Measurements from ENCODE around the gene FAM171A2. TPM values are rescaled to one million over a fixed set of nuclear protein-coding genes. Genes with fewer than 3 reads are reported as not detected.
"Not testable (repeated sequence)": the region's sequence is repeated elsewhere in the genome, so short reads cannot be mapped to it uniquely, and the experiment has no call there.

Gene FAM171A2
- polyA plus RNA-seq, 1 donor from 2014 or later, result 0.06 TPM

- peak overlapping the region; percentile 47 to 94 (median 92) for H3K27ac Mint-ChIP-seq
- peaks cover 31 to 41% (median 37%) of the 10 kb centered on the region in 3 donors for H3K4me1 Mint-ChIP-seq
- H3K9me3 Mint-ChIP-seq, result no peaks in the 10 kb centered on the region
These were observed 15.2 kb downstream of the FAM171A2 start for GRCh38 chr17:44348234-44348987.

GRCh38 chr17:44347206-44348055 lies 16.2 kb downstream of the FAM171A2 start:
- Mint-ChIP-seq H3K27ac (peak overlapping the region; percentile 92 to 95 (median 94)), H3K4me1 (peaks cover 31 to 36% (median 35%) of the 10 kb centered on the region in 3 donors), H3K4me3 (peak overlapping the region; percentile 57 to 99 (median 99))
- not testable (repeated sequence) for H3K27me3 Mint-ChIP-seq, H3K36me3 Mint-ChIP-seq, H3K9me3 Mint-ChIP-seq

More at GRCh38 chr17:44348234-44348987, 15.2 kb downstream of the FAM171A2 start:
- no peaks in the 10 kb centered on the region for H3K27me3 Mint-ChIP-seq
- peak overlapping the region; percentile 63 to 99 (median 99) for H3K4me3 Mint-ChIP-seq
- H3K36me3 Mint-ChIP-seq, result no peaks in the 10 kb centered on the region

- peaks cover 31 to 36% (median 35%) of the 10 kb centered on the region in 3 donors for H3K4me1 Mint-ChIP-seq
- no peaks in the 10 kb centered on the region for H3K9me3 Mint-ChIP-seq
- H3K36me3 Mint-ChIP-seq, result no peaks in the 10 kb centered on the region
- peak overlapping the region; percentile 92 to 95 (median 95) for H3K27ac Mint-ChIP-seq
- peak overlapping the region; percentile 96 to 99 (median 99) for H3K4me3 Mint-ChIP-seq
- H3K27me3 Mint-ChIP-seq, result no peaks in the 10 kb centered on the region
These were observed 17.4 kb downstream of the FAM171A2 start for GRCh38 chr17:44346064-44346844.

GRCh38 chr17:44345454-44346026 lies 18.1 kb downstream of the FAM171A2 start:
- H3K27ac Mint-ChIP-seq, result peak overlapping the region; percentile 92 to 95 (median 95)
- no peaks in the 10 kb centered on the region for H3K27me3 Mint-ChIP-seq
- peak overlapping the region; percentile 96 to 99 (median 99) for H3K4me3 Mint-ChIP-seq
- peaks cover 28 to 35% (median 31%) of the 10 kb centered on the region in 3 donors for H3K4me1 Mint-ChIP-seq
- no peaks in the 10 kb centered on the region for H3K9me3 Mint-ChIP-seq
- no peaks in the 10 kb centered on the region for H3K36me3 Mint-ChIP-seq

- H3K36me3 Mint-ChIP-seq, result no peaks in the 10 kb centered on the region
- peak within 1 kb of the TSS; percentile 92 to 95 (median 95) for H3K27ac Mint-ChIP-seq
- H3K4me3 Mint-ChIP-seq, result peak within 1 kb of the TSS; percentile 96 to 99 (median 99)
- no peaks in the 10 kb centered on the region for H3K9me3 Mint-ChIP-seq
- H3K27me3 Mint-ChIP-seq, result no peaks in the 10 kb centered on the region
- peaks cover 27 to 35% (median 31%) of the 10 kb centered on the region in 3 donors for H3K4me1 Mint-ChIP-seq
These were observed 18.7 kb downstream of the FAM171A2 start, which contains the start of gene GRN for GRCh38 chr17:44344939-44345453. Gene GRN, plus strand, starts transcription at chr17:44345302. Its CDS starts 3,863 bp downstream, at chr17:44349165.

GRCh38 chr17:44343510-44344209 lies 20.0 kb downstream of the FAM171A2 start:
- H3K4me3 Mint-ChIP-seq, result peak overlapping the region in 1 of 4 donors; percentile 99
- no peaks in the 10 kb centered on the region for H3K36me3 Mint-ChIP-seq
- peak overlapping the region in 1 of 3 donors; percentile 19 for H3K27ac Mint-ChIP-seq
- peaks cover 24 to 29% (median 28%) of the 10 kb centered on the region in 3 donors for H3K4me1 Mint-ChIP-seq
- H3K27me3 Mint-ChIP-seq, result no peaks in the 10 kb centered on the region
- no peaks in the 10 kb centered on the region for H3K9me3 Mint-ChIP-seq

- not testable (repeated sequence) for H3K36me3 Mint-ChIP-seq, H3K27ac Mint-ChIP-seq, H3K9me3 Mint-ChIP-seq, H3K4me1 Mint-ChIP-seq, H3K27me3 Mint-ChIP-seq, H3K4me3 Mint-ChIP-seq
These were observed 23.1 kb downstream of the FAM171A2 start for GRCh38 chr17:44340553-44340952.

GRCh38 chr17:44338702-44339101 lies 25.0 kb downstream of the FAM171A2 start:
- Mint-ChIP-seq H3K9me3 (no peaks in the 10 kb centered on the region), H3K4me1 (peaks cover 4 to 8% (median 7%) of the 10 kb centered on the region in 3 donors), H3K4me3 (no peak overlapping the region), H3K27me3 (no peaks in the 10 kb centered on the region), H3K36me3 (no peaks in the 10 kb centered on the region), H3K27ac (no peak overlapping the region)

- Mint-ChIP-seq H3K4me1 (peaks cover 7 to 14% (median 12%) of the 10 kb centered on the region in 3 donors), H3K27me3 (no peaks in the 10 kb centered on the region), H3K4me3 (peak overlapping the region in 1 of 4 donors; percentile 51), H3K9me3 (no peaks in the 10 kb centered on the region), H3K36me3 (no peaks in the 10 kb centered on the region), H3K27ac (peak overlapping the region in 1 of 3 donors; percentile 50)
These were observed 27.7 kb downstream of the FAM171A2 start for GRCh38 chr17:44335968-44336367.

- H3K4me1 Mint-ChIP-seq, result peaks cover 7 to 14% (median 13%) of the 10 kb centered on the region in 3 donors
- no peaks in the 10 kb centered on the region for H3K9me3 Mint-ChIP-seq
- H3K27me3 Mint-ChIP-seq, result no peaks in the 10 kb centered on the region
- H3K4me3 Mint-ChIP-seq, result no peak overlapping the region
- H3K36me3 Mint-ChIP-seq, result no peaks in the 10 kb centered on the region
- H3K27ac Mint-ChIP-seq, result peak overlapping the region in 1 of 3 donors; percentile 71
These were observed 28.1 kb downstream of the FAM171A2 start for GRCh38 chr17:44335564-44335963.

- Mint-ChIP-seq H3K27me3 (no peaks in the 10 kb centered on the region), H3K4me3 (peak overlapping the region in 1 of 4 donors; percentile 56), H3K36me3 (no peaks in the 10 kb centered on the region), H3K27ac (no peak overlapping the region), H3K4me1 (peaks cover 7 to 14% (median 13%) of the 10 kb centered on the region in 3 donors), H3K9me3 (no peaks in the 10 kb centered on the region)
These were observed 28.9 kb downstream of the FAM171A2 start for GRCh38 chr17:44334727-44335126.

- H3K9me3 Mint-ChIP-seq, result no peaks in the 10 kb centered on the region
- peaks cover 7 to 14% (median 13%) of the 10 kb centered on the region in 3 donors for H3K4me1 Mint-ChIP-seq
- H3K27me3 Mint-ChIP-seq, result no peaks in the 10 kb centered on the region
- no peak overlapping the region for H3K27ac Mint-ChIP-seq
- no peaks in the 10 kb centered on the region for H3K36me3 Mint-ChIP-seq
- H3K4me3 Mint-ChIP-seq, result peak overlapping the region in 1 of 4 donors; percentile 56
These were observed 29.3 kb downstream of the FAM171A2 start for GRCh38 chr17:44334315-44334714.

- peaks cover 7 to 14% (median 13%) of the 10 kb centered on the region in 3 donors for H3K4me1 Mint-ChIP-seq
- no peaks in the 10 kb centered on the region for H3K9me3 Mint-ChIP-seq
- no peak overlapping the region for H3K27ac Mint-ChIP-seq
- H3K36me3 Mint-ChIP-seq, result no peaks in the 10 kb centered on the region
- no peaks in the 10 kb centered on the region for H3K27me3 Mint-ChIP-seq
- no peak overlapping the region for H3K4me3 Mint-ChIP-seq
These were observed 30.3 kb downstream of the FAM171A2 start for GRCh38 chr17:44333371-44333770.

Data from IgD-negative memory B cell (primary cell).